Erythroblast (primary cell): ENCODE data around the gene SLCO2A1.
"Not testable (repeated sequence)": the region's sequence is repeated elsewhere in the genome, so short reads cannot be mapped to it uniquely, and the experiment has no call there.

Experiments used
- GATA1 ChIP-seq: IDR thresholded peaks from 2 replicates; pipeline ENCODE4 v1.6.1; 2011; ENCODE audit warnings: low read depth, mild to moderate bottlenecking, control low read depth, low read length, moderate library complexity
- POLR2A ChIP-seq: IDR thresholded peaks from 2 replicates; pipeline ENCODE4 v1.6.1; 2011; ENCODE audit warnings: mild to moderate bottlenecking, low read length

GRCh38 chr3:134070281-134070680 is 40.6 kb upstream of the SLCO2A1 start:
- TF ChIP-seq POLR2A, GATA1: not testable (repeated sequence)
